Glutamatergic neuron (in vitro differentiated cells): Measurements from ENCODE around the gene BCL6B. TPM values are rescaled to one million over a fixed set of nuclear protein-coding genes. Genes with fewer than 3 reads are reported as not detected.
A peak's percentile ranks its signal among the peaks of the same experiment; 100 is the strongest.

Experiments used
- DNase-seq: peaks from one replicate; pipeline ENCODE4 v3.0.0; 2022
- H3K27ac Mint-ChIP-seq: one replicate; pipeline ENCODE4 v1.8.0; 2020; ENCODE audit warnings: mild to moderate bottlenecking, mixed read lengths, inconsistent platforms; ENCODE audit not compliant: unreplicated experiment
- H3K27me3 Mint-ChIP-seq: one replicate; pipeline ENCODE4 v1.8.0; 2020; ENCODE audit warnings: mild to moderate bottlenecking, moderate library complexity, mixed read lengths, inconsistent platforms; ENCODE audit not compliant: unreplicated experiment
- H3K36me3 Mint-ChIP-seq: one replicate; pipeline ENCODE4 v1.8.0; 2020; ENCODE audit warnings: mild to moderate bottlenecking, mixed read lengths, inconsistent platforms; ENCODE audit not compliant: unreplicated experiment
- H3K4me1 Mint-ChIP-seq: one replicate; pipeline ENCODE4 v1.8.0; 2020; ENCODE audit warnings: mild to moderate bottlenecking, low read depth, mixed read lengths, inconsistent platforms; ENCODE audit not compliant: unreplicated experiment
- H3K4me3 Mint-ChIP-seq: one replicate; pipeline ENCODE4 v1.8.0; 2020; ENCODE audit warnings: mild to moderate bottlenecking, mixed read lengths, inconsistent platforms; ENCODE audit not compliant: unreplicated experiment
- H3K9me3 Mint-ChIP-seq: one replicate; pipeline ENCODE4 v1.8.0; 2020; ENCODE audit warnings: mild to moderate bottlenecking, moderate library complexity, mixed read lengths, inconsistent platforms; ENCODE audit not compliant: unreplicated experiment
- total RNA-seq: library from RNA; stranded (reverse); fragmentation: NEBNext Ultra II Directional; extraction: Animal tissue kit (Norgen Biotek cat#: 25700); gene quantifications from one replicate; pipeline ENCODE4 v1.2.1, GENCODE V29; 2021; ENCODE audit not compliant: unreplicated experiment
- TF ChIP-seq, protein P1 (sequence below): fragments of 200-600 bp; sonication (generic); IDR thresholded peaks from one replicate; pipeline ENCODE4 v1.5.0; 2021; ENCODE audit not compliant: partially characterized antibody, unreplicated experiment

BCL6B gene
- total RNA-seq, 1 donor from 2014 or later, result not detected

DNA sequence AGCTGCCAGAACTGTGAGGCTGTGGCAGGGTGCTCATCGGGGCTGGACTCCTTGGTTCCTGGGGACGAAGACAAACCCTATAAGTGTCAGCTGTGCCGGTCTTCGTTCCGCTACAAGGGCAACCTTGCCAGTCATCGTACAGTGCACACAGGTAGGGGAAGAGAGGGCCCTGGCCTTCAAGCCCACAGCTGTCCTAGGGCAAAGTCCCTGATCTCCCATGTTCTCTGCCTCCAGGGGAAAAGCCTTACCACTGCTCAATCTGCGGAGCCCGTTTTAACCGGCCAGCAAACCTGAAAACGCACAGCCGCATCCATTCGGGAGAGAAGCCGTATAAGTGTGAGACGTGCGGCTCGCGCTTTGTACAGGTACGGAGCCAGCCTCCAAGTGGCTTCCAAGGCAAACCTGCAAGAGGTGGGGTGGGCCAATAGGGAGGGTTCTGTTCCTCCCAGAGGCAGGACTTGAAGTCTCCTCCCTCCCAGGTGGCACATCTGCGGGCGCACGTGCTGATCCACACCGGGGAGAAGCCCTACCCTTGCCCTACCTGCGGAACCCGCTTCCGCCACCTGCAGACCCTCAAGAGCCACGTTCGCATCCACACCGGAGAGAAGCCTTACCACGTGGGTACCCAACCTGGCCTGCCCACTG, 3.7 kb downstream of the BCL6B start:
- Mint-ChIP-seq H3K27ac (no peak overlapping the region), H3K36me3 (no peaks in the 10 kb centered on the region), H3K4me3 (no peak overlapping the region), H3K9me3 (peaks cover 6% of the 10 kb centered on the region), H3K4me1 (no peaks in the 10 kb centered on the region), H3K27me3 (peaks cover 13% of the 10 kb centered on the region)
- no peak for DNase-seq
- TF ChIP-seq, protein P1, sequence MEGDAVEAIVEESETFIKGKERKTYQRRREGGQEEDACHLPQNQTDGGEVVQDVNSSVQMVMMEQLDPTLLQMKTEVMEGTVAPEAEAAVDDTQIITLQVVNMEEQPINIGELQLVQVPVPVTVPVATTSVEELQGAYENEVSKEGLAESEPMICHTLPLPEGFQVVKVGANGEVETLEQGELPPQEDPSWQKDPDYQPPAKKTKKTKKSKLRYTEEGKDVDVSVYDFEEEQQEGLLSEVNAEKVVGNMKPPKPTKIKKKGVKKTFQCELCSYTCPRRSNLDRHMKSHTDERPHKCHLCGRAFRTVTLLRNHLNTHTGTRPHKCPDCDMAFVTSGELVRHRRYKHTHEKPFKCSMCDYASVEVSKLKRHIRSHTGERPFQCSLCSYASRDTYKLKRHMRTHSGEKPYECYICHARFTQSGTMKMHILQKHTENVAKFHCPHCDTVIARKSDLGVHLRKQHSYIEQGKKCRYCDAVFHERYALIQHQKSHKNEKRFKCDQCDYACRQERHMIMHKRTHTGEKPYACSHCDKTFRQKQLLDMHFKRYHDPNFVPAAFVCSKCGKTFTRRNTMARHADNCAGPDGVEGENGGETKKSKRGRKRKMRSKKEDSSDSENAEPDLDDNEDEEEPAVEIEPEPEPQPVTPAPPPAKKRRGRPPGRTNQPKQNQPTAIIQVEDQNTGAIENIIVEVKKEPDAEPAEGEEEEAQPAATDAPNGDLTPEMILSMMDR, result no peak

DNA sequence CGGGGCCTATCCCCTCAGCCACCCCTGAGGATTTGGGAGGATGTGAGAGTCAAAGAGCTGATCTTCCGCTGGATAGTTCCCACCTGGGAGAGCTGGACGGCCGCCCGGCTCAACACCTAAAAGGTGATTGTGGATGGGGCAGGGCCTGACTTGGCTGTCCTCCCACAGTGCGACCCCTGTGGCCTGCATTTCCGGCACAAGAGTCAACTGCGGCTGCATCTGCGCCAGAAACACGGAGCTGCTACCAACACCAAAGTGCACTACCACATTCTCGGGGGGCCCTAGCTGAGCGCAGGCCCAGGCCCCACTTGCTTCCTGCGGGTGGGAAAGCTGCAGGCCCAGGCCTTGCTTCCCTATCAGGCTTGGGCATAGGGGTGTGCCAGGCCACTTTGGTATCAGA, 4.5 kb downstream of the BCL6B start:
- no peaks in the 10 kb centered on the region for H3K4me1 Mint-ChIP-seq
- DNase-seq, result no peak
- H3K36me3 Mint-ChIP-seq, result no peaks in the 10 kb centered on the region
- H3K27me3 Mint-ChIP-seq, result peaks cover 13% of the 10 kb centered on the region
- no peak overlapping the region for H3K4me3 Mint-ChIP-seq
- peaks cover 6% of the 10 kb centered on the region for H3K9me3 Mint-ChIP-seq
- TF ChIP-seq, protein P1, result no peak
- no peak overlapping the region for H3K27ac Mint-ChIP-seq

DNA sequence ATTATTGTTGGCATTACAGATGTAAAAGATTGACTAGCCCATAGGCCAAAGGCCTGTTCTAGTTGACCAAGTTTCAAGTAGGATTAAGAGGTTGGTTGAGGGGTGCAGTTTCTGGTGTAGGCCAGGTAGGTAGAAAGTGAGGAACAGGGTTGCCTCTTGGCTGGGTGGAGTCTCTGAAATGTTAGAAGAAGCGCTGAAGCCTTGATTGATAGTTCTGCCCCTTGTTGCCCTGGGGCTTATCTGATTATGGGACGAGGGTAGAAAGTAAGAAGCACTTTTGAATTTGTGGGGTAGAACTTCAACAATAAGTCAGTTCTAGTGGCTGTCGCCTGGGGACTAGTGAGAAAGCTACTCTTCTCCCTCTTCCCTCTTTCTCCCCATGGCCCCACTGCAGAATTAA, 6.2 kb downstream of the BCL6B start:
- peaks cover 2% of the 10 kb centered on the region for H3K27me3 Mint-ChIP-seq
- TF ChIP-seq, protein P1, result no peak
- H3K27ac Mint-ChIP-seq, result no peak overlapping the region
- no peaks in the 10 kb centered on the region for H3K4me1 Mint-ChIP-seq
- no peak for DNase-seq
- no peak overlapping the region for H3K4me3 Mint-ChIP-seq
- no peaks in the 10 kb centered on the region for H3K9me3 Mint-ChIP-seq
- H3K36me3 Mint-ChIP-seq, result no peaks in the 10 kb centered on the region

DNA sequence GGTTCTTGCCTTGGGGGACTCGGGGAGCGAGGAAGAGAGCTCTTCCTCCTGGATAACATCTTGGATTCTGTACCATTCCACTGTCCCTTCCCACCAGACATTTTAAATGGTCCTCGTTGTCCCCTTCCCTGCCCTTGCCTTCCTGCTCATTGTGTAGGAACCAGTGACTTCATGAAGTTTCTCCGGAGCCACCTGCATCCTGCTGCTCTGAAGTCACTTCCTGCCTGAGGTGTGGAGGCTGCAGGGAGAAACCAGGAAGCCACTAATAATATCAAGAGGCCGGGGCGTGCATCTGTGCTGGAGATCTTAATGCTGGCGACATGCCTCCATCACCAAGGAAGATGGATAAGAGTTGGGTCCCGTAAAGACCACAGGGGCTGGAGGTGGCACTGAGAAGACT, 6.8 kb downstream of the BCL6B start:
- no peak for DNase-seq
- no peaks in the 10 kb centered on the region for H3K36me3 Mint-ChIP-seq
- no peak overlapping the region for H3K27ac Mint-ChIP-seq
- no peaks in the 10 kb centered on the region for H3K27me3 Mint-ChIP-seq
- no peaks in the 10 kb centered on the region for H3K4me1 Mint-ChIP-seq
- no peaks in the 10 kb centered on the region for H3K9me3 Mint-ChIP-seq
- TF ChIP-seq, protein P1, result no peak
- H3K4me3 Mint-ChIP-seq, result no peak overlapping the region

DNA sequence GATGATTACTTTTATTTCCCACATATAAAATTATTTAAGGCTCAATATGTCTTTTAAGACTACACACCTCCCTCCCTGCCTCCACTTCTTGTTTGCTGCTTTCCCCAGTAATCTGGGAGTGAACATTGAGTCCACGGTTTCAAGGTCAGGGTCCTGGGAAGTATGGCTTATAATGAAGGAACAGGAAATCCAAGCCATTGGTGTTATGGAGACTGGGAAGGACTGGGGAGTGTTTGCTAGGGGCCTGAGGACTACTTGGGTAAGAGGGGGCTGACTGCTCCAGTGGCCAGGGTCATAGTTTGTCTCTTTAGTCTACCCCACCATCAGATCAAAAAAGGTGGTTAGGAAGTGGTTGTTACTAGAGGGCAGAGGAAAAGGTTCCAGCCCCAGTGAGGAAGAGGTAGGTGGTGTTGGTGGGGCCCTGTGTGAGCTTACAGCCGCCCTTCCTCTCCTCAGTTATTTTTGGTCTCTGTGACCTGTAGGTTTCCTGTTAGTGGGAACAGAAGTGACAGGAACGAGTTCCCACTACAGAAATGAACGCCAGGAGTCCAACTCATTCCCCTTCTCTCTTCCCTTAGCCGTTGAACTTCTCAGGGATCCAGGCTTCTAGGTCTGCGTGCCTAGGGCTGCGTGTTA, 12.2 kb downstream of the BCL6B start:
- H3K27me3 Mint-ChIP-seq, result peaks cover 7% of the 10 kb centered on the region

More for the DNA sequence above, 12.2 kb downstream of the BCL6B start:
- Mint-ChIP-seq H3K4me1 (no peaks in the 10 kb centered on the region), H3K36me3 (no peaks in the 10 kb centered on the region), H3K27ac (peak overlapping the region; percentile 55), H3K9me3 (peaks cover 3% of the 10 kb centered on the region), H3K4me3 (peak overlapping the region; percentile 97)
- TF ChIP-seq, protein P1, result no peak
- DNase-seq, result no peak
